HG02870 (cell line): ENCODE data around the gene PEAK1.
"Not testable (repeated sequence)": the region's sequence is repeated elsewhere in the genome, so short reads cannot be mapped to it uniquely, and the experiment has no call there.

Experiments
- ATAC-seq: cut with Tn5 transposase; IDR thresholded peaks from one replicate; pipeline ENCODE4 v1.9.1; 2021; ENCODE audit warnings: mild to moderate bottlenecking, moderate library complexity; ENCODE audit not compliant: unreplicated experiment

The PEAK1 gene

DNA sequence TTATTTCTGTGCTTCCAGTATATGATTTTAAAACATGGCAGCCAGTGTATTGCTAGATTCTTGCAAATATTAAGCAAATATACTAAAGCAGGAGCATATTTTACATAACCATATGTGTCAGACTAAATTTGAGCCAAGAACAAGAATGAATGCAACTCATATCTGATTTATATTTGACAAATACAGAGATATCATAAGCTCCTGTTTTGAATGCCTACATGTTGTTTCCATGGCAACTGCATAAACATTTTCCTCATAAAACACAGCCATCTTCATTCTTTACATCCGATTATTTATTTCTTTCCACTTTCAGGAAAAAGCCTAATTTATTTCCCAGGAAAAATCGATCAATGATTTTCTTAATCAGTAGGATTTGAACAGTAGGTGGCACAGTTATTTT, 176.8 kb downstream of the PEAK1 start:
- no peak for ATAC-seq

DNA sequence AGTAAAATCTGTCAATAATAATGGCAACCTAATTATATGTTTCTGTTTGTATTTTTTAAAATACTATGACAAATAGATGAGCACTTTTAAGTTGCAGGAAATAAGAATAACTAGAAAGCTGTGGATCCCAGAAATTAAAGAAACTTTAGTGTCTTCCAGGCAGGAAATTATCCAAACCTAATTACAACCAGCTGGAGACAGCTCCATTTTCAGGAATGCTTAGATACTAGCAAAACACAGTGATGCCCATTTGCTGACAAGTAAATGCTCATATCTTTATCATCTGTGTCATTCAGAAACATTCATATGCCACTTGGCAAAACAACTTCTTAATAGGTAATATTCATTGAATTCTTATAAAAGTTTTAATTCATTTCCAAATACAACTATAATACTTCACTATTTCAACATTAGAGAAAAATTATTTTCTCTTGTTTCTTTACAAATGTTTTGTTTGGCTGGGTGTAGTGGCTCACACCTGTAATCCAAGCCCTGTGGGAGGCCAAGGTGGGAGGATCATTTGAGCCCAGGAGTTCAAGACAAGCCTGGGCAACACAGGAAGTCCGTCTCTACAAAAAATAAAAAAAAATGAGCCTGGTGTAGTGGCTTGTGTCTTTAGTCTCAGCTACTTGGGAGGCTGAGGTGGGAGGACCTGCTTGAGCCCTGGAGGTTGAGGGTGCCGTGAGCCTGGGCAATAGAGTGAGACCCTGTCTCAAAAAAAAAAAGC, 179.9 kb downstream of the PEAK1 start:
- ATAC-seq = no peak

DNA sequence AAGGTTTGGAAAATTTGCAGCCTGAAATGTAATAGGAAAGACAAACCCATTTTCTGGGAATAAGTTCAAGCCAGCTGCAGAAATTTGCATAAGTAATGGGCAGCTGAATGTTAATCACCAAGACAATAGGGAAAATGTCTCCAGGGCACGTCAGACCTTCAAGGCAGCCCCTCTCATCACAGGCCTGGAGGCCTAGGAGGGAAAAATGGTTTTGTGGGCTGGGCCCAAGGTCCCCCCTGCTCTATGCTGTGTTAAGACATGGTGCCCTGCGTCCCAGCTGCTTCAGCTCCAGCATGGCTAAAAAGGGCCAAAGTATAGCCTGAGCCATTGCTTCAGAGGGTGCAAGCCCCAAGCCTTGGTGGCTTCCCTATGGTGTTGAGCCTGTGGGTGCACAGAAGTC, 184.3 kb downstream of the PEAK1 start:
- no peak for ATAC-seq

DNA sequence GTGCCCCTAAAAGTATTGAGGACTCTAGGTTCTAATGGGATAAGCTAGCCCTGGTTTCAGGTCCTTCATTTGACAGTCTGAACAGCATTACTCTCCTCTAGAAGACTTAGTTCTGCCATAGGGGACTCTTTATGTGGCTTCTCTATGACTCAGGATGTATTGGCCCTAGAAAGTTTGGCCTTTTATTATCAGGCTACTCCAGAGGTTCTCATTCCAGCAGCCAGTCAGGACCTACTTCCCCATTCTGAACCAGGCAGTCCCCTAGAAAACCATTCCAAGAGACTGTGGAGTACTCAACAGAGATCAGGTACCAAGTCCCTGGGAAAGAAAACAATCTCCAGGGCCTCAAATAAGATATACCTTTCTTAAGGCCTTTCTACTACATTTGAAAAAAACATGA, 191.1 kb downstream of the PEAK1 start:
- no peak for ATAC-seq

DNA sequence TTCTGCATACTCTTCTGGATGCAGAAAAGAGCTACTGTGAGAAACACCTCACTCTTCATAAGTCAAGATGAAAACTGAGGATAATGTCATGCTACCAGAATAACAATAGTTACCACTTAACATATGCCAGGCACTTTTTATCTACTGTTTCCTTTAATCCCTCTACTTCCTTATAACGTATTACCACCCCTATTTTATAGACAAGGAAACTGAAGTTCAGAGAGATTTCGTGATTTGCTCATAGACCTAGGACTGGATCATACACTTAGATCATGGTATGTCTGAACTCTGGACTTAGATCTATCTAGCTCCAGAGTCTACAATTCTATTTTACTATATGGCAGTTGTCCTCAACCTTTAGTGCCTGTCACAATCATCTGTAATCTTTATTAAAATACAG, 193.3 kb downstream of the PEAK1 start:
- no peak for ATAC-seq

DNA sequence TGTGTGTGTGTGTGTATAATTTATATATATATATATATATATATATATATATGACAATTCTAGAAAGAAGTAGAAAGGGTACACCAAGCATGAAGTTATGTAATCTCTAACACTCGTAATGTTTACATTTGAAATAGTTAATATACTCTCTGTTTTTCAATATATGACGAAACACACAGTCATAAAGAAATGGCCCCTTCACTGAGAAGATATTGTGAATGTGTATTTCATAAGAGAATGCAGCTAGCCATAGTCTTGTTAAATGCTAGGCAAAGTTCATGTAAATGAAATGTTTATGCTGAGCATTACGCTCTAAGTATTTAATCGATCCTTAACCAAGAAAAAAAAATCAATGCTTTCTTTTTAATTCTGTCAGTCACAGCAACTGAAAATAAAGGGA, 194.3 kb downstream of the PEAK1 start:
- ATAC-seq = no peak

DNA sequence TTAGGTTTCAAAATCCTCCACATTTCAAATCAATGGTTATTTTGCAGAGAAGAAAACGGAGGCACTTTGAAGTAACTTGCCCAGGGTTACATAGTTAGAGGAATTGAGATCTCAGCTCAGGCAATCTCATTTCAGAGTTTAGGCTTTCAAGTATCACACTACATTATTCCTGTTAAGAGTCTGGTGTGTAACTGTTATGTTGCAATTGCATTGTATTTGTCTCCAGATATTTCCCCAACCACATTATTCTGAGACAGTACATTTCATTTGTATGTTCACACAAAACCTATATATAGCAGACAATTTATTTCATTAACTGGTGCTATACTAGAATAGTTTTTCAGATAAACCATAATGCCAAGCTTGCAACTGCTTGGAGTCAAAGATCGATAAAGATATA, 194.8 kb downstream of the PEAK1 start:
- ATAC-seq = no peak

DNA sequence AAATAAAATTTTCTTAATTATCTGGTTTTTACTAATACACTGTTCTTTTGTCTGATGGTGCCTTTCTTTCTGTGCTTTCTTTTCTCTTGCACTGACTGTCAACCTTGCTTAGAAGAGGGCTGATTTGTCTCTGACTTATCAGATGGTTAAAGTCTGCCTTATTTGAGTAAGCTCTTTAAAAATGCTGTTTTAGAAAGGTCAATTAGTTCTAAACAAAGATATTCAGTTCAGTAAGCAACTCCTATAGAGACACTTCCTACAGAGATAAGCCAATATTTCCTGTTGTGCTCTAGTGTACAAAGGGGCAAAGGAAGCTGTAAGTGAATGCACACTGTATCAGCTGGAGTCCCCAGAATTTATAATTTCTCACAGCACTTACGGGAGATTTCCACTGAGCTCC, 195.6 kb downstream of the PEAK1 start:
- no peak for ATAC-seq

DNA sequence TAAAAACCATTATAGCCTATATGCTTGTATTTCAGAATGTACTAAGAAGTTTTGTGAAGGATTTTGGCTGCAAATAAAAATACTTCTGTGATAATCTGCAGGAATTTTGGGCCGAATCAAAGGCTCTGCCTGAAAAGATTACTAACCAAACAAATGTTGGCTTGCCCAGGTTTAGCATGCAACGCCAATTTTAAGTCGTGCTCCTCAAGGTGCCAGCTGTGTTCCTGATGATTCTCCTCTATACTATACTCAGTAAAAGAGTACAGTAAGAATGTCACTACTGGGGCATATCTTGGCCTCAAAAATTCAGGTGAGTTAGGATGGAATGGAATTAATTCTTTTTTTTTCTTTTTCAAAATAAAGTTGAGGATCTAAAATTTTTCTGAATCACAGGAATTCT, 198.2 kb downstream of the PEAK1 start:
- ATAC-seq = no peak

DNA sequence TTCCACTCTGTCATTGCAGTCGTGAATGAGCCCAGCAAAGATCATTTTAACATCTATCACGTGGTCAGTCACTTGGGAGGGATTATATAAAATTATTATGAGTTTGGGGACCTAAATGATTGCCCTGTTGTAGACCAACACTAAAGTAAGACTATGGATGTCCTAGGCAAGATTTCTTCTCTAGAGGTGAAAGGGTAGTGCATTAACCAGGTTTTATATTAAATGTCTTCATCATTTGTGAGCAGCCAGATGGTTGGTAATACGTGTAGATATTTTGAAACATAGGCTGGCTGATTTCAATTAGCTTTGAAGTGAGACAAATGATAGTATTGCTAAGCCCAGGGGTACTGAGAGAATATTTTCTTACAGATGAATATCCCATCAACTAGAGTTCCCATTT, 198.7 kb downstream of the PEAK1 start:
- ATAC-seq = no peak

DNA sequence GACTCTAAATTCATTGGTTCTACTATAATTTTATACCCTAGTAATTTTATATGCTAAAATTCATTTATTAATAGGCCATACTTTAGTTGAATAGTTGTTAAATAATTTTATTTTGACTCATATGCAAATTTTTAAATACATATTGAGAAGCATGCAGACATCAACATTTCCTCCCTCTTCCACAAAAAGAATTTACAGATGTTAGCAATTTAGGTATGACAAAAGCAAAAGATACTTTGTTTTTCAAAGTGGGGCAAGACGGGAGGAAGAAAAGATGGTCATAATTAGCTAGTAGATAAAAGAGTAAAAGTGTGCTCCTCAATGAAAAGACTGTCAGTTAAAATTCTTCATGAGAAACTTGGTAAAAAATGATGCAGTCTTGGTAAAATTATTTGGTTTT, 200.1 kb downstream of the PEAK1 start:
- ATAC-seq = no peak

DNA sequence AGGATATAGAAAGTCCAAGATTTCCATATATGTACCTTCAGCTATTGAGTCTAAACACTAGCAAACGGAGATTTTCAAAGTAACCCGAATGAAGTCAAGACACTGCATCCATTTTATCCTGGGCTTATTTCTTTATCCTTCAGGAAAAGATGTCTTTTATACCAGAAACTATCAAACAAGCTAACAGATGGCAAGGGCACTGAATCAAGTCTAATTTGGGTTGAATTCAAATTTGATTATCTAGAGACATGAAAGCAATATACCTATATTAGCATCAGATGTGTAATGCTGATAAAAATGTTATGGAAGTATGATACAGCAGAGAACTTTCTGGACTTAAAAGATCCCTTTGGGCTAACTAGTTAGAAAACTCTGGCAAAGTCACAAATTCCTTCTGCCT, 210.7 kb downstream of the PEAK1 start:
- no peak for ATAC-seq

DNA sequence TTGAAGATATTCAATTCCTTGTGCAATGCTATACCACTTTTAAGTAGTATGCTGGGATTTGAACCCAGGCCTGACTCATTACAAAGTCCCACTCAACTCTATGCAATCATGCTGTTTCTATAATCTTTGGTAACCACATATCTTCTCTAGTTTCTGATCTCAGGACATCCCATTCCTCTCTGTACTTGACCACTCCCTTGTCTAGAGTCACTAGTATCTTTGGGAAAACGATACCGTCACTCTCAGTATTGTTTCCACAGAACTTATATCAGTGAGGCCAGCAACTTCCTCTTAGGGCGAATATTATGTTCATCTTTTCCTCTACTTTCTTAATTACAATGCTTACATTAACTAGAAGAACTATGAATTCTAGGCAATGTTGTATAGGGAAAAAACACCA, 211.7 kb downstream of the PEAK1 start:
- no peak for ATAC-seq

DNA sequence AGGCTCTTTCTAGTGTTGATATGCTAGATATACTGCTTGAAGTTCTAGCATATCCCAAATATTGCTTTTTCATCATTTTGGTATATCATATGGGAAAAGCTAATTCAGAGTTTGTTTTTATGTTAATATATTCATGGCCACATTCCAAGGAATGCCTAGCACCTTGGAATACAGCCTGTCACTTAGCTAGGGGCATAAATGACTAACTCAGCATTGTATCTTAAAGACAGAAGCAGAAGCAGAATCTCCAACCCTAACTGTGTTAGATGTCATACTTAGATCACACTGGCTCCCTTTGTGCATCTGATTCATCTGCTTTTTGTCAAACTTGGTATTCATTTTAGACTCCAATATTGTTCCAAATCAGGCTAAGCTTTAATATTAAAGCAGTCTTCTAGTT, 218.2 kb downstream of the PEAK1 start:
- no peak for ATAC-seq

DNA sequence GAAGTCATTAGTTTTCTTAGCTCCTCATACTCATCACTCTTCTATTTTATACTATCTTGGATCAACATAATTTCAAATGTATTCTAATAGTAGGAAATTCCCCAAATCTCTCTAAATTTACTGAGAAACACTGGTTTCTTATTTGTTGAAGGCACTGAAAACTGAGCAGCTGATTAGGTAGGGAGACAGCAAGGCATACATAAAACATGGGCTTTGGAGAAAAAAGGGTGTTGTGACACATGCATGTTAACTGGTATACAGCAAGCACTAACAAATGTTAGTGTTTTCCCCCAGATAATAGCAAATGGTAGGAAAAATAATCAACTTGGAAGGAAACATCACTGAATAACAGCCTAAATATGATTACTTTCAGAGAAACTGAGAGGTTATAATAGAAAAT, 223.5 kb downstream of the PEAK1 start:
- ATAC-seq = no peak

DNA sequence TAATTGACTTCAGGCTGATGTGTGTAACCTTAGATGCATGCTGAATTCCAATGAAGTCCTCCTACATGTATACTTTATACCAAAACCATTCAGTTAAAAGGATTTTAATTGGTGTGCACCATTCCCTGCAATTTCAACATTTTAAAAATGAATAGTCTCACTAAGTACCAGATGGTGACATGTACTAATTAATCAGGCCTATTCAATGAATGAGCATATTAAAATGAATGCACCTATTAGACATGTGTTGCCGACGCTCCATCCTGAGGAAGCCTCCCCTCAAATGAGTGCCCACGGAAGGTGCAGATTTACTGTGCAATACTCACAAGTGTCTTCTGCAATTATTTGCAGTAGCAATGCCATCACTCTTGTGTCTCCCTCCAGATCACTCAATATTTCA, 224.3 kb downstream of the PEAK1 start:
- no peak for ATAC-seq

DNA sequence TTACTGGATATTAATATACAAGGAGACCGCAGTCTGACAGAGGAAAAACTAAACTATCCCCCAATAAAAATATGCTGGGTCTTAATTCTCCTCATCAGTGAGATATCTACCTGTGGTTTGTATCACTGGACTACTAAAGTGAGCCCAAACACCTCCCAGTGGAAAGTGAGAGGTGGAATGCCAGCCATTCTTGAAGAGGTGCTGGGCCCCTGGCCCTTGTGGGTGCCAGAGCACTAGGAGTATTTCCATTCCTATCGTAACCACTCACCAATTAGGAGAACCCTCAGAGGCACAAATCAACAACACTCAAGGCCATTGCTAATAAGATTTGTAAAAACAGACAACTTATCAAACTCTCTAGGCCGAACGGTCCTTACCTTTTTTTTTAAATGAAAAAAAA, 227.5 kb downstream of the PEAK1 start:
- no peak for ATAC-seq

DNA sequence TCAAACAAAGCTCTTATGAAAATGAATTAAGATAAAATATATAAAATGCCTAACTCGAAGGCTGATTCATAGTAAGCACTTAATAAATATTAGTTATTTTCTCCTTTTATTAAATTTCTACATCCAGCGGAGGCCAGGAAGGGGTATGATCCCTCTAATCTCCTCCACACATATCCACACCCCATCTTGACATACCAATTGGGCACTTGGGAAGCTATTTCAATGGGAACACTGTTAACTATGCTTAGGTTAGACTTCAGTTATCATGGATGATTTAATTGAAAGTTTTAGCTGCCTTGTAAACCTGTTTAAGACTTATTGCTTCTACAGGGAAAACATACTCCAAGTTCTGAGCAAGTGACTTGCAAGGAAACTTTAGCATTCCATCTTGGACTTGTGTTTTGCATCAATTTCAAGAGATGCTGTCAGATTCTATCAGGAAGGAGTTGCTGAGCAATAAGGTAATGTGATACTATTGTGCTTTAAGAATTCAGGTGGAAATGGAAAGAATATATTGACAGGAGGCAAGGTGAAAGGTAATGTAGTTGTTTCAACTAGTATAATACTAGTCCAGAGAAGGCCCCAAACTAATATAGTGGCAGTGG, 228.6 kb downstream of the PEAK1 start:
- ATAC-seq = no peak

DNA sequence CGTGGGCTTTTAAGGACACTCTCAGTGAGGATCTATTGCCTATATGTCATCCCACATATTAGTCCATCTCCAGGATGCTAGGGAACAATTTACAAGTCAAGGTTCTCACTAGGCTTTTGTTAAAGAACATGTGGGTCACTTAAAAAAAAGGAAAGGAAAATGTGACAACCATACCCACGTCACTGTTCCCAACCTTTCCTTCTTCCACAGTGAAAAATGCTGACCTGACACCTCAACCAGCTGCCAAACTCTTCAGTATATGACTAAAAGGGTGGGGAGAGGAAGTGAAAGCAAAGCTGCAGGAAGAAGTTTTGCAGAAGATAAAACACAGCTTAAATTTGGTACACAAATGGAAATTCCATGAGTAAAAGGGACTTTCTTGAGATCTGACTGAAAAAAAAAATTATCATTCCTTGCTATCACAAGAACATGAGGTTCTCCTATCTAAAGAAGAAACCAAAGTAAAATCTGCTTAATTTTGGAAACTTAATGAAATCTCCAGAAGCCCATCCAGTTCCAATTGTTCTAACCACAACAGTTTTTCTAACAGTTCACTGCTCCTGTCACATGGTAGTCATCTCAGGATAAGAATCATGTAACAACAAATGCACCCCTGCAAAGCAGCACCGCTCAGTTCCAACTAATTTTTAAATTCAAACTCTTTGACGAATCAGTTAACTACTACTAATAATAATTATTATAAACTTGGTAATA, 232.0 kb downstream of the PEAK1 start:
- no peak for ATAC-seq

DNA sequence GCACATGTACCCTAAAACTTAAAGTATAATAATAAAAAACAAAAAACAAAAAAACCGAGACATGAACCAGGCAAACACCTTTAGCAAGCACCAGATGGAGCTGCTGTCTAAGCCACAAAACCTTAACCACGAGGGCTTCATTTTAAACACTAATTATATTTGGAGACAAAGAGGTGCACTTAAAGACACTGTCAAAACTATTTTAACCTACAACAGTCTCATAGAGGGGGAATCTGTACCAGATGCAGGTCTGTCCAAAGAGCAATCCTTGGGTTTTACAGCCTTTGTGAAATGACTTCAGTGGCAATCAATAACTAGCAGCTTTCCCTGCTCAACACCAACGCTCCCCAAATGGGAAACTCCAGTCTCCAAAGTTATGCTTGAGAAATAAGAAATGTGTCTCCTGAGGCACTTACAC, 233.3 kb downstream of the PEAK1 start:
- no peak for ATAC-seq

DNA sequence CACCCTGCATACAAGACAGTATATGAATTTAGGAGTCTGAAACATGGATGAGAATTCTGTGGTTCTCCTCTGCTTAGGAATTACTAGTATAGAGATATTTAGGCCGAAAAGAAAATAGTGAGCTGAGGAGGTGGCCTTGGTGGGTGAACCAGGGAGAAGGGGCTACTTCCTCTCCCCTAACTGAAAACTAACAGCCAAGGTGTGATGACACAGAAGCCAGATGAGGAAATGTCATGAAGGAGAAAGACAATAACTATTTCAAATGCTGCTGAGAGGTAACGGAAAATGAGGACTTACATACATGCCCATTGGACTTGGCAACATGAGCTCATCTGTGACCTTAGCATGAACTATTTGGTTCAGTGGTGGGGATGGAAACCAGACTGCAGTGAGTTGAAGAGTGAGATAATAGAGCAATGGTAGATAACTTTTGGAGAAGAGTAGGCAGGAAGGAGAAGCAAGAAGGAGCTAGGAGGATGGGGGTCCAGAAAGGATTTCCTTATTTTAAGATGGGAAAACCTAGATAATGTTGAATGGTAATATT, 234.6 kb downstream of the PEAK1 start:
- ATAC-seq = no peak

DNA sequence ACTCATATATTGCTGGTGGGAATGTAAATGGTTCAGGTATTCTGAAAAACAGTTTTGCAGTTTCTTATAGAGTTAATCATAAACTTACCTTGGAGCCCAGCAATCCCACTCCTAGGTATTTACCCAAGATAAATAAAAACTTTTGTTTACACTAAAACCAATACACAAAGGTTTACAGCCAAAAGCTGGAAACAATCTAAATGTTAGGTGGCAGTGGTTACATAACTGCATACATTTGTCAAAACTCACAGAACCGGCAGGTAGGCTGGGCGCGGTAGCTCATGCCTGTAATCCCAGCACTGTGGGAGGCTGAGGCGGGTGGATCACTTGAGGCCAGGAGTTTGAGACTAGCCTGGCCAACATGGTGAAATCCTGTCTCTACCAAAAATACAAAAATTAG, 235.6 kb downstream of the PEAK1 start:
- not testable (repeated sequence) for ATAC-seq
